ENCODE measurements around the gene MCU.
"Not testable (repeated sequence)": the region's sequence is repeated elsewhere in the genome, so short reads cannot be mapped to it uniquely, and the experiment has no call there.

The MCU gene, protein sequence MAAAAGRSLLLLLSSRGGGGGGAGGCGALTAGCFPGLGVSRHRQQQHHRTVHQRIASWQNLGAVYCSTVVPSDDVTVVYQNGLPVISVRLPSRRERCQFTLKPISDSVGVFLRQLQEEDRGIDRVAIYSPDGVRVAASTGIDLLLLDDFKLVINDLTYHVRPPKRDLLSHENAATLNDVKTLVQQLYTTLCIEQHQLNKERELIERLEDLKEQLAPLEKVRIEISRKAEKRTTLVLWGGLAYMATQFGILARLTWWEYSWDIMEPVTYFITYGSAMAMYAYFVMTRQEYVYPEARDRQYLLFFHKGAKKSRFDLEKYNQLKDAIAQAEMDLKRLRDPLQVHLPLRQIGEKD

GRCh38 chr10:72691863-72692743 lies at the start of gene MCU:
MCU (plus strand) TSS chr10:72692143; CDS start chr10:72692152, 9 bp downstream.
- Histone ChIP-seq H3K27me3 (ENCODE audit: low read depth, low read length) (no peaks in the 10 kb centered on the region), H3K4me1 (ENCODE audit: control insufficient read depth in 1 of 2, insufficient read depth in 2 of 2, low read length in 2 of 2) (peaks cover 0 to 22% of the 10 kb centered on the region in 2 donors), H3K36me3 (ENCODE audit: control insufficient read depth in 1 of 2, insufficient read depth in 2 of 2, low read length in 2 of 2) (no peaks in the 10 kb centered on the region), H3K27ac (ENCODE audit: low read length) (peak within 1 kb of the TSS; percentile 90), H3K9me3 (ENCODE audit: control insufficient read depth in 1 of 2, low read length in 2 of 2) (no peaks in the 10 kb centered on the region), H3K4me3 (ENCODE audit: low read depth in 1 of 2, low read length in 2 of 2) (peak within 1 kb of the TSS; percentile 92 to 94)

DNA sequence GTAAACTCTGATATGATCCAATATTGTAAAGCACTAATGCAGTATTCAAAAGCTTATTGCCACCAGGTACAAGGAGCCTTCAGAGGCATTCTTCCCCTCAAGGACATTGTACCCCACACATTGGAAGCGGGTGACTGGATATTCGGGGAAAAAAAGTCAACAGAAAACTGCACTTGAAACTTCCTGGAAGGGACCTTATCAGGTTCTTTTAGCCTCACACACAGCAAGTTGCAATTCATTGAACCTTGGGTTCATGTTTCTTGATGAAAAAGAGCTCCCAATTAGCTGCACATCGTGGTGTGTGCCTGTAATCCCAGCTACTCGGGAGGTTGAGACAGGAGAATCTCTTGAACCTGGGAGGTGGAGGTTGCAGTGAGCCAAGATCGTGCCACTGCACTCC lies 49.6 kb upstream of the MCU start:
- Histone ChIP-seq H3K27ac (ENCODE audit: low read length) (no peak overlapping the region), H3K36me3 (ENCODE audit: control insufficient read depth in 1 of 2, insufficient read depth in 2 of 2, low read length in 2 of 2) (no peaks in the 10 kb centered on the region), H3K27me3 (ENCODE audit: low read depth, low read length) (no peaks in the 10 kb centered on the region), H3K4me1 (ENCODE audit: control insufficient read depth in 1 of 2, insufficient read depth in 2 of 2, low read length in 2 of 2) (no peaks in the 10 kb centered on the region), H3K4me3 (ENCODE audit: low read depth in 1 of 2, low read length in 2 of 2) (no peak overlapping the region), H3K9me3 (ENCODE audit: control insufficient read depth in 1 of 2, low read length in 2 of 2) (no peaks in the 10 kb centered on the region)

- H3K27ac ChIP-seq (ENCODE audit: low read length), result no peak overlapping the region
- H3K9me3 ChIP-seq (ENCODE audit: control insufficient read depth in 1 of 2, low read length in 2 of 2), result no peaks in the 10 kb centered on the region
- H3K27me3 ChIP-seq (ENCODE audit: low read depth, low read length), result no peaks in the 10 kb centered on the region
Measured at GRCh38 chr10:72645263-72645858, 46.6 kb upstream of the MCU start.

DNA sequence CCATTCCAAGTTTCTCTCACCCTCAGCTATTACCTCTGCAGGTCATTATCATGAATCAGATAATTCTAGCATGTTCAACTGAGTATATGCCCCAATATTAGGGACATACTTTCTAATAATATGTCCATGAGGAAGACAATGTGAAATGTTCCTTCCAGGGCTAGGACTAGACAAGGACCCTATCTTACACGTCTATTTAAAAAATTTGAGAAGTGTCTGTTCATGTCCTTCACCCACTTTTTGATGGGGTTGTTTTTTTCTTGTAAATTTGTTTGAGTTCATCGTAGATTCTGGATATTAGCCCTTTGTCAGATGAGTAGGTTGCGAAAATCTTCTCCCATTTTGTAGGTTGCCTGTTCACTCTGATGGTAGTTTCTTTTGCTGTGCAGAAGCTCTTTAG lies 45.0 kb upstream of the MCU start:
- not testable (repeated sequence) for H3K27ac ChIP-seq (ENCODE audit: low read length); H3K4me1 ChIP-seq (ENCODE audit: control insufficient read depth in 1 of 2, insufficient read depth in 2 of 2, low read length in 2 of 2); H3K36me3 ChIP-seq (ENCODE audit: control insufficient read depth in 1 of 2, insufficient read depth in 2 of 2, low read length in 2 of 2); H3K27me3 ChIP-seq (ENCODE audit: low read depth, low read length); H3K9me3 ChIP-seq (ENCODE audit: control insufficient read depth in 1 of 2, low read length in 2 of 2); H3K4me3 ChIP-seq (ENCODE audit: low read depth in 1 of 2, low read length in 2 of 2)

More at GRCh38 chr10:72645263-72645858, 46.6 kb upstream of the MCU start:
- Histone ChIP-seq H3K4me1 (ENCODE audit: control insufficient read depth in 1 of 2, insufficient read depth in 2 of 2, low read length in 2 of 2) (no peaks in the 10 kb centered on the region), H3K4me3 (ENCODE audit: low read depth in 1 of 2, low read length in 2 of 2) (no peak overlapping the region), H3K36me3 (ENCODE audit: control insufficient read depth in 1 of 2, insufficient read depth in 2 of 2, low read length in 2 of 2) (no peaks in the 10 kb centered on the region)

GRCh38 chr10:72648301-72648700 lies 43.6 kb upstream of the MCU start:
- Histone ChIP-seq H3K27ac (ENCODE audit: low read length) (no peak overlapping the region), H3K9me3 (ENCODE audit: control insufficient read depth in 1 of 2, low read length in 2 of 2) (no peaks in the 10 kb centered on the region), H3K27me3 (ENCODE audit: low read depth, low read length) (no peaks in the 10 kb centered on the region), H3K4me1 (ENCODE audit: control insufficient read depth in 1 of 2, insufficient read depth in 2 of 2, low read length in 2 of 2) (no peaks in the 10 kb centered on the region), H3K36me3 (ENCODE audit: control insufficient read depth in 1 of 2, insufficient read depth in 2 of 2, low read length in 2 of 2) (no peaks in the 10 kb centered on the region), H3K4me3 (ENCODE audit: low read depth in 1 of 2, low read length in 2 of 2) (no peak overlapping the region)

- H3K36me3 ChIP-seq (ENCODE audit: control insufficient read depth in 1 of 2, insufficient read depth in 2 of 2, low read length in 2 of 2), result no peaks in the 10 kb centered on the region
- H3K4me1 ChIP-seq (ENCODE audit: control insufficient read depth in 1 of 2, insufficient read depth in 2 of 2, low read length in 2 of 2), result no peaks in the 10 kb centered on the region
- H3K4me3 ChIP-seq (ENCODE audit: low read depth in 1 of 2, low read length in 2 of 2), result no peak overlapping the region
- no peaks in the 10 kb centered on the region for H3K27me3 ChIP-seq (ENCODE audit: low read depth, low read length)
- no peak overlapping the region for H3K27ac ChIP-seq (ENCODE audit: low read length)
- no peaks in the 10 kb centered on the region for H3K9me3 ChIP-seq (ENCODE audit: control insufficient read depth in 1 of 2, low read length in 2 of 2)
Measured at GRCh38 chr10:72649291-72649690, 42.7 kb upstream of the MCU start.

- H3K4me3 ChIP-seq (ENCODE audit: low read depth in 1 of 2, low read length in 2 of 2), result no peak overlapping the region
- no peaks in the 10 kb centered on the region for H3K9me3 ChIP-seq (ENCODE audit: control insufficient read depth in 1 of 2, low read length in 2 of 2)
- no peaks in the 10 kb centered on the region for H3K27me3 ChIP-seq (ENCODE audit: low read depth, low read length)
- no peak overlapping the region for H3K27ac ChIP-seq (ENCODE audit: low read length)
- H3K36me3 ChIP-seq (ENCODE audit: control insufficient read depth in 1 of 2, insufficient read depth in 2 of 2, low read length in 2 of 2), result no peaks in the 10 kb centered on the region
- no peaks in the 10 kb centered on the region for H3K4me1 ChIP-seq (ENCODE audit: control insufficient read depth in 1 of 2, insufficient read depth in 2 of 2, low read length in 2 of 2)
Measured at GRCh38 chr10:72653383-72654096, 38.4 kb upstream of the MCU start.

DNA sequence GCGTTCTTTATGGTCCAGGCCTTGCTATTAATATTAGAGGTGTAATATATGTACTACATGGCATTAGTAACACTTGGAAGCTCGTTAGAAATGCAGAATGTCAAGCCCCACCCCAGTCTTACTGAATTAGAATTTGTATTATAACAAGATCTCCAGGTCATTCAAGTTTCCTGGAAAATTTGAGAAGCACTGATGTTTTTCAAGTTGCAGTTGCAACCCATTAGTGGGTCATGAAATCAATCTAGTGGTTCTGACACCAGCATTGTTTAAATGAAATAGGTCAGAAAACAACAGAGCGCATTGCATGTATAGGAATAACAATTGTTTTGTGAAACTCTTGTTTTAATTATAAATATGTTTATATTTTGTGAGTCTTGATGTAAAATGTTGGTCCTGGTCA lies 37.2 kb upstream of the MCU start:
- H3K4me1 ChIP-seq (ENCODE audit: control insufficient read depth in 1 of 2, insufficient read depth in 2 of 2, low read length in 2 of 2), result no peaks in the 10 kb centered on the region
- H3K36me3 ChIP-seq (ENCODE audit: control insufficient read depth in 1 of 2, insufficient read depth in 2 of 2, low read length in 2 of 2), result no peaks in the 10 kb centered on the region
- H3K27me3 ChIP-seq (ENCODE audit: low read depth, low read length), result no peaks in the 10 kb centered on the region
- no peak overlapping the region for H3K4me3 ChIP-seq (ENCODE audit: low read depth in 1 of 2, low read length in 2 of 2)
- H3K9me3 ChIP-seq (ENCODE audit: control insufficient read depth in 1 of 2, low read length in 2 of 2), result no peaks in the 10 kb centered on the region
- H3K27ac ChIP-seq (ENCODE audit: low read length), result no peak overlapping the region

- Histone ChIP-seq H3K36me3 (ENCODE audit: control insufficient read depth in 1 of 2, insufficient read depth in 2 of 2, low read length in 2 of 2) (no peaks in the 10 kb centered on the region), H3K27me3 (ENCODE audit: low read depth, low read length) (no peaks in the 10 kb centered on the region), H3K27ac (ENCODE audit: low read length) (no peak overlapping the region), H3K4me3 (ENCODE audit: low read depth in 1 of 2, low read length in 2 of 2) (no peak overlapping the region), H3K9me3 (ENCODE audit: control insufficient read depth in 1 of 2, low read length in 2 of 2) (no peaks in the 10 kb centered on the region), H3K4me1 (ENCODE audit: control insufficient read depth in 1 of 2, insufficient read depth in 2 of 2, low read length in 2 of 2) (no peaks in the 10 kb centered on the region)
Measured at GRCh38 chr10:72658696-72659400, 33.1 kb upstream of the MCU start.

GRCh38 chr10:72659694-72660093 lies 32.2 kb upstream of the MCU start:
- H3K27ac ChIP-seq (ENCODE audit: low read length), result no peak overlapping the region
- H3K9me3 ChIP-seq (ENCODE audit: control insufficient read depth in 1 of 2, low read length in 2 of 2), result no peaks in the 10 kb centered on the region
- H3K4me1 ChIP-seq (ENCODE audit: control insufficient read depth in 1 of 2, insufficient read depth in 2 of 2, low read length in 2 of 2), result no peaks in the 10 kb centered on the region
- no peak overlapping the region for H3K4me3 ChIP-seq (ENCODE audit: low read depth in 1 of 2, low read length in 2 of 2)
- no peaks in the 10 kb centered on the region for H3K36me3 ChIP-seq (ENCODE audit: control insufficient read depth in 1 of 2, insufficient read depth in 2 of 2, low read length in 2 of 2)
- H3K27me3 ChIP-seq (ENCODE audit: low read depth, low read length), result no peaks in the 10 kb centered on the region

Data from muscle layer of duodenum (tissue), 2 donors.